Esophagus squamous epithelium (tissue), 4 donors: Measurements from ENCODE around the gene TNNC1.

Experiments
- CTCF ChIP-seq, 6 experiments: fragments of 450-650 bp in 4 of 6; fragments of 200-600 bp in 2 of 6; sonication (generic) in 2 of 6; IDR thresholded peaks; one replicate each; pipeline ENCODE4 v1.5.1; 2016 to 2019; ENCODE audit warnings: antibody characterized with exemption in 6 of 6, mild to moderate bottlenecking in 4 of 6, moderate library complexity in 4 of 6
- POLR2A ChIP-seq, 4 donors: fragments of 450-650 bp; IDR thresholded peaks; one replicate each; pipeline ENCODE4 v1.6.1; 2017; ENCODE audit warnings: antibody characterized with exemption in 4 of 4, mild to moderate bottlenecking in 4 of 4, moderate library complexity in 3 of 4

GRCh38 chr3:52487788-52488691, 34.2 kb upstream of the TNNC1 start:
- TF ChIP-seq CTCF (IDR thresholded peaks at IDR 0.05): no peak
- TF ChIP-seq POLR2A (IDR thresholded peaks at IDR 0.05): no peak
